ENCODE results near the gene KCTD14.

Gene KCTD14

GRCh38 chr11:78066471-78066870 is 43.4 kb upstream of the KCTD14 start:
- in situ Hi-C loops (cut with MboI; ENCODE audit: low pct_unique_long_range_greater_than_20kb, low sequenced_read_pairs, unreplicated experiment): no loop called here
- no peak for TF ChIP-seq CTCF (IDR thresholded peaks at IDR 0.05; ENCODE audit: extremely low read depth, insufficient read depth, missing control alignments)
- DNase-seq (ENCODE audit: low spot score): no peak

GRCh38 chr11:78065203-78065602 is 42.1 kb upstream of the KCTD14 start:
- in situ Hi-C loops (cut with MboI; ENCODE audit: low pct_unique_long_range_greater_than_20kb, low sequenced_read_pairs, unreplicated experiment): no loop called here
- TF ChIP-seq CTCF (IDR thresholded peaks at IDR 0.05; ENCODE audit: extremely low read depth, insufficient read depth, missing control alignments): no peak
- DNase-seq (ENCODE audit: low spot score): no peak

- no peak for TF ChIP-seq CTCF (IDR thresholded peaks at IDR 0.05; ENCODE audit: extremely low read depth, insufficient read depth, missing control alignments)
- in situ Hi-C loops (cut with MboI; ENCODE audit: low pct_unique_long_range_greater_than_20kb, low sequenced_read_pairs, unreplicated experiment): no loop called here
- no peak for DNase-seq (ENCODE audit: low spot score)
Observed at GRCh38 chr11:78063440-78064181, 40.5 kb upstream of the KCTD14 start, which contains the start of gene THRSP. Gene THRSP, plus strand, starts transcription at chr11:78063861. Its CDS starts 21 bp downstream, at chr11:78063882.

- TF ChIP-seq CTCF (IDR thresholded peaks at IDR 0.05; ENCODE audit: extremely low read depth, insufficient read depth, missing control alignments): no peak
- DNase-seq (ENCODE audit: low spot score): no peak
Observed at GRCh38 chr11:78062671-78063070, 39.6 kb upstream of the KCTD14 start.

GRCh38 chr11:78061921-78062311 is 38.8 kb upstream of the KCTD14 start:
- no peak for TF ChIP-seq CTCF (IDR thresholded peaks at IDR 0.05; ENCODE audit: extremely low read depth, insufficient read depth, missing control alignments)
- no peak for DNase-seq (ENCODE audit: low spot score)
- in situ Hi-C loops (cut with MboI; ENCODE audit: low pct_unique_long_range_greater_than_20kb, low sequenced_read_pairs, unreplicated experiment): no loop called here

More at GRCh38 chr11:78062671-78063070, 39.6 kb upstream of the KCTD14 start:
- in situ Hi-C loops (cut with MboI; ENCODE audit: low pct_unique_long_range_greater_than_20kb, low sequenced_read_pairs, unreplicated experiment): no loop called here

GRCh38 chr11:78061088-78061920 is 38.2 kb upstream of the KCTD14 start:
- in situ Hi-C loops (cut with MboI; ENCODE audit: low pct_unique_long_range_greater_than_20kb, low sequenced_read_pairs, unreplicated experiment): no loop called here
- TF ChIP-seq CTCF (IDR thresholded peaks at IDR 0.05; ENCODE audit: extremely low read depth, insufficient read depth, missing control alignments): no peak
- DNase-seq (ENCODE audit: low spot score): no peak
